Measurements from ENCODE around the gene NKRF. TPM values are rescaled to one million over a fixed set of nuclear protein-coding genes. Genes with fewer than 3 reads are reported as not detected.
A peak's percentile ranks its signal among the peaks of the same experiment; 100 is the strongest.

Gene NKRF
- polyA plus RNA-seq, 4 donors = 14.6 to 16.6 (median 15.8) TPM

GRCh38 chrX:119617517-119618164 lies 11.4 kb upstream of the NKRF start:
- no peak for DNase-seq (ENCODE audit: low read depth in 4 of 4, low spot score in 2 of 4)

- DNase-seq (ENCODE audit: low read depth in 4 of 4, low spot score in 2 of 4) = no peak
Observed at GRCh38 chrX:119614776-119615175, 8.6 kb upstream of the NKRF start.

- no peak for DNase-seq (ENCODE audit: low read depth in 4 of 4, low spot score in 2 of 4)
Observed at GRCh38 chrX:119607018-119607389, 780 bp upstream of the NKRF start.

DNA sequence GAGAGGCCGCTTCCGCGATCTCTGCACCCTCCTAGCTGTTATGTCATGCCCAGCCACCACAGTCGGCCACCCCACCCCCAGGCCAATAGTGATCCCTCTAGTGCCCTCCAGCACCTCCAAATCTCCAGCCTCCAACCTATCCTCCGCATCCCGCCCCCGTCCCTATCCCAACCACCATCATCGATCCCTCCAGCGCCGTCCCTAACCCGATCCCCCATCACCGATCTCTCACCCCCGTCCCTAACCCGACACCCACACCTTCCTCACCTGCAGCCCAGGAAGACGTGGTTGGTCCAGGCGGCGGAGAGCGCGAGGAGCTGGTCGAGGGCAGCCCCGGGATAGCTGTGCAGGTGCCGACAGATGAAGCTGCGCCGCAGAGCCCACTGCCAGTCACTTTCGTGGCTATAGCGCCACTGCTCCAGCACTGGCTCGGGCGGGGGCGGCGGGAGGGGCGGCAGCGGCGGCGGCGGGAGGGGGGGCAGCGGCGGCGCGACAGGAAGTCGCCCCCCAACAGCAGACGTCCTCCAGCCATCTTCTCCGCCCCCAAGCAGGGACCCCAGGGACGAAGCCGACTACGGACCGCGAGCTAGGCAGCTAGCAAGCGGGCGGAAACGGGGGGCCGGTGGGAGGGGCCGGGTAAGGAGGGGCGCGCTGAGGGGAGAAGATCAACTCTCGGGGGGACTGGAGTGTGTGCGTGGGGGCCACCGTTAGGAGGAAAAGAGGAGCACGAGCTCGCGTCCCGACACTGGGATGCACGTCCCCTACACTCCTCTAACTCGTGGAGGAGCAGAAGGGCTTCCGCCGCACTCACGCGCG lies 552 bp downstream of the NKRF start:
- DNase-seq (ENCODE audit: low read depth in 4 of 4, low spot score in 2 of 4) = no peak

GRCh38 chrX:119604766-119605463 lies 1.3 kb downstream of the NKRF start:
- DNase-seq (ENCODE audit: low read depth in 4 of 4, low spot score in 2 of 4) = no peak

GRCh38 chrX:119602701-119603255 lies 3.4 kb downstream of the NKRF start:
- no peak for DNase-seq (ENCODE audit: low read depth in 4 of 4, low spot score in 2 of 4)

DNA sequence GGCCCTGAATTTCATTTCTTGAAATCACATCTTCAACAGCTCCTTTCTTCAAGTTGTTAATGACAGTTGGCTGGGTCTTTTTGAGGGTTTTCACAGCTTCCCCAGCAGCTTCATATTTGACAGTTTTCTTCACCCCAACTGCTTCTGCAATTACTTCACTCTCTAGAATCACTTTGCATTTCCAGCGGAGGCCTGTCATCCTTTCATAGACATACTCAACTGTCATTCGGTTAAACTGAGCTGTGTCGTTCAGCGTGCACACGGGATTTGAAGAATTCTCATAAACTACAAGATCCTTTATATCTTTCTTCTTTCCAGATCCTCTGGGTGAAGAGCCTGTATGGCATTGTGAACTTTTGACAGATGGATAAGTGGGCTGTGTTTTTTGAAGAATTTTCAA lies 16.4 kb downstream of the NKRF start:
- DNase-seq (ENCODE audit: low read depth in 4 of 4, low spot score in 2 of 4) = no peak

GRCh38 chrX:119583431-119584059 lies 22.7 kb downstream of the NKRF start:
- no peak for DNase-seq (ENCODE audit: low read depth in 4 of 4, low spot score in 2 of 4)

GRCh38 chrX:119579414-119579813 lies 26.8 kb downstream of the NKRF start:
- no peak for DNase-seq (ENCODE audit: low read depth in 4 of 4, low spot score in 2 of 4)

DNA sequence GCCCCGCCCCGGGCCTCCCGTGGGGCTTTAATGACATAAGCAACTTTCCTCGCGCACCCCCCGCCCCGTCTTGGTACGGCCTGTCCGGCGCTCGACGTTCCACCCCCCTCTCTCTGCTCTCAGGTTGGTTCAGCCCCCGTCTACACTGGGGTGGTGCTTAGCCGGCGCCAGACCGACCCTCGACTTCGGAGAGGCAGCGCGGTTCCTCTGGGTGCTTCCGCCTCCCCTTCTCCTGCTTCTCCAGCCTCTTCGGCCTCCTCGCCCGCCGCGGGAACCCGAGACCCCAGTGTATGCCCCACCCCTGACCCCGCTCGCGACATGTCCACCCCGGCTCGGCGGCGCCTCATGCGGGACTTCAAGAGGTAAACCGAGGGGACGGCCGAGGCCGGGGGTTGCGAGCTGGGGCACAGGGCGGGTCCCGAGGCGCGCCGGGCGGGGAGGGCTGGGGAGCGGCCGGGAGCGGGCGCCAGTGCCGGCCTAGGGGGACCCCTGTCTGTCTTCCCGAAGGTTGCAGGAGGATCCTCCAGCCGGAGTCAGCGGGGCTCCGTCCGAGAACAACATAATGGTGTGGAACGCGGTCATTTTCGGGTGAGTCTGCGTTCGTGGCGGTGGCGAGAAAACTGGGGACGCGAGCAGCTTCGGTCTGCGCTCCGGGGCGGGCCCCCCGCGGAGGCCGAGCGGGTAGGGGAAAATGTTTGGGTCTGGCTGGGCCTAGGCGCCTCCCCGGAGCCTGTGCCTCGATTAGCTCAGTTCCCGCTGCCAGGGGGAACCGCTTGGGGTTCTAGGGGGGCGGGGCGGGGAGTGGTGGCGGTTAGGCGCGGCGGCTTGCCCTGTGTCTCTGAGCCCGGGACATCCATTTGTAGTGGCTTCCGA lies 31.6 kb downstream of the NKRF start, which contains the start of gene UBE2A:
TSS of gene UBE2A (plus strand) at position 170 of the 873 bp plus-strand sequence. CDS start at position 319, 149 bp downstream.
- peak in 3 of 4 donors; percentile 56 to 80 (median 72) for DNase-seq (ENCODE audit: low read depth in 4 of 4, low spot score in 2 of 4)

GRCh38 chrX:119573840-119574393 lies 32.3 kb downstream of the NKRF start:
- no peak for DNase-seq (ENCODE audit: low read depth in 4 of 4, low spot score in 2 of 4)

DNA sequence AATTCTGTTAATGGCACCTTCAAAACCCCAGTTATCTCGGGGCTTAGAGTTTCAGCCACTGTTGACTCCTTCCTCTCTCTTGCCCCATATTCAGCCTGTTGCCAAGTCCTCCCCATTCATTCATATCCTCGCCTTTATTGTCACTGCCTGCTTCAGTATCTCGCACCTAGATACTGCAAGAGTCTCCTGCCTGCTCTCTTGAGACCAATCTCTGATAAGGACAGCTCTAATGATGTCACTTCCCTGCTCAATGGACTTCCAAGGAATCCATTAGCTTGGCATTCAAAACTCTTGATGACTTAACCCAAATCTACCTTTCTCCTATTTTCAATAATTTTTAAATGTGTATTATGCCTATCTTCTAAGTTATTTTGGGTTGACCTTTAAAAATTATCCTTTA lies 33.0 kb downstream of the NKRF start:
- no peak for DNase-seq (ENCODE audit: low read depth in 4 of 4, low spot score in 2 of 4)

DNA sequence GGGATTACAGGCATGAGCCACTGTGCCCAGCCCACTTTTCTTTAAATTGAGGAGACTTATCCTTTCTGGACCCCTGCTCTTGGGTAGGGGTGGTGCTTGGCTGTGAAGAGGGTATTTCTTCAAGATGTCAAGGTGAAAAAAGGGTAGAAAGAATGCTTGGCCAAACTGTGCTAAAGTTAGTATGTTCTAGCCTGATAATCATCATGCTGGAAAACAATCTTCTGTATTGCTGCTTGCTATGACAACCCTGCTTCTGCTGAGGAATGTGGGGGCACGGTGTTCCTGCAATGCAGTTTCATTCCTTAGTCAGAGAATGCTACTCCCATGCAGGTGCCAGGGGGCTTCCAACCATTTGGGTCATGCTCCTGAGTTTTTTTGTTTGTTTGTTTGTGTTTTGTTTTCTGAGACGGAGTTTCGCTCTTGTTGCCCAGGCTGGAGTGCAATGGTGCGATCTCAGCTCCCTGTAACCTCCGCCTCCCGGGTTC lies 35.8 kb downstream of the NKRF start:
- DNase-seq (ENCODE audit: low read depth in 4 of 4, low spot score in 2 of 4) = no peak

GRCh38 chrX:119565107-119565663 lies 41.0 kb downstream of the NKRF start, which contains the start of gene STEEP1:
Gene STEEP1 (minus strand): TSS chrX:119565409. CDS start chrX:119565355, 54 bp downstream.
- DNase-seq (ENCODE audit: low read depth in 4 of 4, low spot score in 2 of 4) = peak in 3 of 4 donors; percentile 71 to 88 (median 75)

- no peak for DNase-seq (ENCODE audit: low read depth in 4 of 4, low spot score in 2 of 4)
Observed at GRCh38 chrX:119552508-119552907, 53.7 kb downstream of the NKRF start.

GRCh38 chrX:119549327-119550016 lies 56.8 kb downstream of the NKRF start:
- DNase-seq (ENCODE audit: low read depth in 4 of 4, low spot score in 2 of 4) = no peak

DNA sequence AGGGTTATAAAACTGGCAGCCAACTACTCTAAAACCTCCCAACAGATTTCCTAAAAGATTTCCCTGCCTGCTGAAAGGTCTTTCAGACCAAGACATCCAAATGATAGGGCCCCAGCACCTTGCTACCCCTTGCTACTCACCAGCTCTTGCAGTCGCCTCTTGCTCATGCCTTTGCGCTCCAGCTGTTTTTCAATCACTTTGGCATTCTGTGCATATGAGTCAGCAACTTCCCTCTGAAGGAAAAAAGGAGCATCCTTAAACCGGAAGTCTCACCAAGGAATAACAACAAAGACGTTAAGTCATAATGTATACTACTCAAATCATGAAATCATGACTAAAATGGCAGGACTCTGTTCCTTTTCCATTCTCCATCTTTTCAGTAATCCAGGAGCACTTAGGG lies 65.0 kb downstream of the NKRF start:
- no peak for DNase-seq (ENCODE audit: low read depth in 4 of 4, low spot score in 2 of 4)

- DNase-seq (ENCODE audit: low read depth in 4 of 4, low spot score in 2 of 4) = no peak
Observed at GRCh38 chrX:119539872-119540271, 66.4 kb downstream of the NKRF start.

Data from left renal cortex interstitium (tissue), 4 donors.